Measurements from ENCODE around the gene SRBD1. TPM values are rescaled to one million over a fixed set of nuclear protein-coding genes. Genes with fewer than 3 reads are reported as not detected.

Gene SRBD1
- total RNA-seq, 2 donors from 2014 or later, result 8.8 to 13.2 TPM

DNA sequence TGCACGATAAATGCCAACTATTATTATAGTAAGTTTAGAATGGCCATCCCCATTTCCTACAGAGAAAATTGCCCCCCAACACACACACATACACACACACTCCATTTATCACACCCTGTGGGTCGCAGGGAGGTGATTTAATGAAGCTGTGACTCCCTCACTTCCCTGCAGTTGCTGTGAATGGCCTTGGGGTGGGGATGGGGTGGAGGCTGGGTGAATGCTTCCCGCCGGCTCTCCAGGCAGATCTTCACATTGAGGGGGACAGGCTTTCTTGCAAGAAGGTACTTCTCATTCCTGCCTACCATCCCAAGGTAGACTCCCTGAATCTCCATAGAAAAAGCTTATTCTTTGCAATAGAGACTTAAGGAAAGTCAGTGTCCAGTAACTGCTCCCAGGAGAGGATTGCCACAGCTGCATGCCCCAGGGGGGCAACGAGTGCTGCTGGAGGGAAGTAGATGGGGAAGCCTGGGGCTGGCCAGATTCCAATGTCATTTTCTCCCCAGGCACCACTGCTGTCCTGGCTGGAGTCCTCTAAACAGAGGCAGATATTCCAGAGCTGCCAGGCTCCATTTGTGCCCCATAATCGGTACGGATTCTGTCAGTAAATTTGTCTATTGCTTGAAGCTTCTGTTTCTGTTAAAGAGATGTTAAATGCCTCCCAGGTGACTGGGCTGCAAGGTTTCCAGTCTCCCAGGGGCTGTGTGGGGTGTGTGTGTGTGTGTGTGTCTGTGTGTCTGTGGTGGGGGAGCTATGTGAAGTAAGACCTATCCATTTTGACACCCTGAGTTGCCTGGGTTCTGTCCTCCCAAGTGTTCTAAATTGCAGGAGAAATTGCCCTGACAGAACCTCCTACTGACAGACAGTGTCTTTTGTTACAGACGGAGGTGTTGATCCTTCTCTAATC is 265.5 kb downstream of the SRBD1 start:
- DNase-seq, result no peak
- ATAC-seq, result no peak
- intact Hi-C loops (cut with DNase I), result no loop called here

DNA sequence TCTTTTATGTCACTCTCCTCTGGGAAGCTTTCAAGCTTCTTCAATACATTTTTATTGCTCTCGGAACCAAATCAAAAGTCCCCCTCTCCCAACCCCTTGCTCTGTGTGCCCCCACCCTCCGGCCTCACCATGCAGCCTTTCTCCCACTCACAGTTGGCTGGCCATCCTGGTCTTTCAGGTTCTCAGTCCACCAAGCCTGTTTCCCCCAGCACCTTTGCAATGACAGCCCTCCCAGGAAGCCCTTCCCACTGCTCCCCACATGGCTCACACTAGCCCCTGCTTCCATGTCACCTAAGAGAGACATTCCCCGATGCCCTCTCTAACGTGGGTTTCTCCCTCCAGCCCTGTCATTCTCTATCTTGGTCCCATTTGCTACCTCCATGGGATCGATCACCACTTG is 266.6 kb downstream of the SRBD1 start:
- intact Hi-C loops (cut with DNase I), result no loop called here
- ATAC-seq (no peak), DNase-seq (no peak)

DNA sequence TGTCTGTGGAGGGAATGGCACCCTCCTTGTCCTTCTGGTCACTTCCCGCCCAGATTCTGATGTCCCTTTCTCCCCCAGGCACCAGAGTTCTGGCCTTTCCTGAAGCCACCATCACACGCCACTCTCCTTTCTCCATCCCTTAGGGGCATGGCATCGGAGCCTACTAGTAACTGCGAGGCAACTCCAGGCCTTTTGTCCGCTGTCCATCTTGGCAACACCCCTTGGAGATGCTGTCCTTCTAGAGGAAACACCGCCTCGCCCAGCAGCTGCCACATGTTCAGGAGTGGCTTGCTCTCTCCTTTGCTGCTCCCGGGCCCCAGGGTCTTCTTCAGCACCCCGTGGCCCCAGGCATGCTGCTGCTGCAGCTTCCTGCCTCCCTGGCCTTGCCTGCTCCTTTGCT is 267.0 kb downstream of the SRBD1 start:
- no peak for DNase-seq
- no peak for ATAC-seq
- intact Hi-C loops (cut with DNase I), result no loop called here

DNA sequence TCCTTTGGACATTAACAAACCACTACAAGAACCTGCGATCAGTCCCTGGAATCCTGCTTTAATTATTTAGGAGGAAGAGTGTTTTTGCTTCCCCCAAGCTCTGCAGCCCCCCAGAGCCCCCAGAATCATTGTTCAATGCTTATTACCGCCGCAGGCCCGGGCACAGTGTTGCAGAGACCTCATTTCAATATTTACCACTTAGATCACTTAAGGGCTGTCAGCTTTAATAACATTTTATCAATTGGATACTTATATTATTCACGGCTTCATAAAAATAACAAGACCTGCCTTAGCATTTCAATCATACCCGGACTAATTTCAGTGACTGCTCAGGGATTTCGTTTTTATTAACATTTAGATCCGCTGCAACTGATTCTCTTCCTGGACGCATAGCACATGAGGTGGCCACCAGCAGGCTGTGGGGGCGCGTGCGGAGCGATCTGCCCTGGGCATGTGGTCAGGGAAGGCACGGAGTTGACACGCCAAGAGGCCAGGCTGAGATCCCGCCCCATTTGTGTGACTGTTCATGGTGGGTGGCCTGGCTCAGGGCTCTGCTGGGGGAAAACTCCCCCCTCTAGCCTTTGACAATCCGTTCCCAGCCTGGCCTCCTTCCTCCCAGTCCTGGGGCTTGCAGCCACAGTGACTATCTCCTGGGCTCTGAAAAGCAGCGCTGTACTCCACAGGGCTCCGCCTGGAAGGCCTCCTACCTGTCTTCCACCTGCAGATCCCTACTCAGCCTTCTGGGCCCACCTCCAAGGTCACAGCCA is 267.6 kb downstream of the SRBD1 start:
- ATAC-seq (no peak), DNase-seq (no peak)
- intact Hi-C loops (cut with DNase I), result no loop called here

DNA sequence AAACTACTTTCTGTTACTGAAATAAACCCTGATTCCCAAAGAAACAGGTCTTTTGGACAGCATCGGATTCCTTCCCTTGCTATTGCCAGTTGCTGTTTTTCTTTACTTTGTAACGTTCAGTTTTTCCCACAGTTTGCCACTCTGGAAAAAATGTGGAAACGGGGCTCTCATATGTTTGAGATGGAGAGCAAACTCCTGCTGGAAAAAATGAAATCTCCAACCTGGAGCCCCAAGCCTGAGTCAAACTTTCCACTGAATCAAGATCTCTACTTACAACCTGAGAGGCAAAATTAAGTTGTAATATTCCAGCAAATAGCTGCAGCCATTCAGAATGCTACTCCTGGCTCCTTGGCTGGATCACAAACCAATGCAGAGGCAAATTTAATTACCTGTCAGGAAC is 270.7 kb downstream of the SRBD1 start:
- intact Hi-C loops (cut with DNase I), result no loop called here
- DNase-seq (no peak), ATAC-seq (no peak)

DNA sequence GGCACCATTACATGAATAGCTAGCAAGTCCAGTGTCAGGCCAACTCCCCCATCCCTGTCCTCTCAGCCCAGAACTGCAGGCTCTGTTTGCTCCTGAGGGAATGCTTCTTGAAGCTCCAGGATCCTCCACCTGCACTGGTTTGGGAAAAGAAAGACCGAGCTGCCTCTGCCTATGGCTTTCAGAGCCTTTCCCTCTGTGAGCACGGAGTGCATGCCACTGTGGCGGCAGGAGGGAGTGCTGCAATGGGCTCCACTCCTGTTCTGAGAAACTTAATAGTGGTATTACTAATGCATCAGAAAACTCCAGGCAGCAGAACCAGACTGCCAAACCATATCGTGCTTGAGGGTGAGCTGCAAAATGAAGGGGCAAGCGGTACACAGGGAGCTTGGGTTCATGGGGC is 271.8 kb downstream of the SRBD1 start:
- intact Hi-C loops (cut with DNase I), result no loop called here

More for the DNA sequence above, 271.8 kb downstream of the SRBD1 start:
- DNase-seq, result no peak
- ATAC-seq, result no peak

Other genes starting within 250 kb of the SRBD1 start
- gene PRKCE, start 40.4 kb upstream of the SRBD1 start, total RNA-seq, result 10 to 100 TPM; 17.9 to 24.8 TPM

Measured in left cardiac atrium (tissue), 4 donors.